Endothelial cell of umbilical vein (primary cell): ENCODE measurements around the gene SPRR2E. TPM values are rescaled to one million over a fixed set of nuclear protein-coding genes. Genes with fewer than 3 reads are reported as not detected.

Experiments
- BruUV-seq: library from RNA; stranded (reverse); fragments of 400-500 nt; replicated peaks from 2 replicates; lab custom pipeline; 2021; lab: Mats Ljungman, UMichigan
- CTCF ChIA-PET: fragments of 300-600, 350-600 bp; sonication (Branson Sonifier 250); formaldehyde crosslinking; loops from one replicate; lab custom pipeline; 2021; ENCODE audit warnings: antibody characterized with exemption, inconsistent platforms; lab: Charles Lee
- POLR2A ChIA-PET: fragments of 300-600, 350-600 bp; sonication (Branson Sonifier 250); formaldehyde crosslinking; loops from one replicate; lab custom pipeline; 2021; ENCODE audit warnings: antibody characterized with exemption, inconsistent platforms; lab: Charles Lee
- DNase-seq: peaks from one replicate; pipeline ENCODE4 v3.0.0-alpha.2; 2011; ENCODE audit warnings: low read depth, low spot score
- FAIRE-seq: peaks from 2 replicates; lab custom pipeline; 2011; peaks lifted over from hg19 to GRCh38; lab: Jason Lieb, UNC
- H2AFZ ChIP-seq: 2 replicates; pipeline ENCODE4 v1.6.0; 2012; ENCODE audit warnings: low read depth, low read length, control low read depth, inconsistent platforms
- H3K27ac ChIP-seq: 2 replicates; pipeline ENCODE4 v1.5.1; 2011; ENCODE audit warnings: low read depth, mild to moderate bottlenecking, control low read depth, low read length, moderate library complexity; ENCODE audit not compliant: insufficient read depth
- H3K27me3 ChIP-seq, 2 experiments: 2 replicates each; pipeline versions ENCODE4 v1.6.0 to v1.6.1; 2011; ENCODE audit warnings: low read length in 2 of 2, mixed read lengths in 1 of 2; ENCODE audit not compliant: control insufficient read depth in 2 of 2, insufficient read depth in 2 of 2
- H3K36me3 ChIP-seq, 2 experiments: 2 replicates in 1 of 2; 3 replicates in 1 of 2; pipeline ENCODE4 v1.5.1; 2011; ENCODE audit warnings: low read length in 2 of 2, mild to moderate bottlenecking in 1 of 2, moderate library complexity in 1 of 2; ENCODE audit not compliant: control insufficient read depth in 2 of 2, insufficient read depth in 2 of 2; ENCODE audit errors: extremely low read depth in 1 of 2
- H3K4me1 ChIP-seq: 3 replicates; pipeline ENCODE4 v1.5.1; 2011; ENCODE audit warnings: mild to moderate bottlenecking, low read length; ENCODE audit not compliant: control insufficient read depth, insufficient read depth; ENCODE audit errors: extremely low read depth
- H3K4me2 ChIP-seq: 2 replicates; pipeline ENCODE4 v1.6.1; 2011; ENCODE audit warnings: low read length, control low read depth, mixed read lengths; ENCODE audit not compliant: insufficient read depth
- H3K4me3 ChIP-seq, 3 experiments: fragments of 200-600 bp in 1 of 3; sonication (generic), shearing (Covaris generic) in 1 of 3; replicated peaks in 1 of 3; 2 replicates each; pipeline ENCODE4 v1.5.1; 2011 to 2016; ENCODE audit warnings: control low read depth in 3 of 3, low read length in 3 of 3, mild to moderate bottlenecking in 2 of 3, inconsistent platforms in 1 of 3, low read depth in 1 of 3, moderate library complexity in 1 of 3; ENCODE audit not compliant: insufficient read depth in 1 of 3
- H3K79me2 ChIP-seq: 2 replicates; pipeline ENCODE4 v1.6.0; 2012; ENCODE audit warnings: low read length, inconsistent platforms; ENCODE audit not compliant: control insufficient read depth, insufficient read depth
- H3K9ac ChIP-seq: replicated peaks from 2 replicates; pipeline ENCODE3; 2011; ENCODE audit warnings: low read length, control low read depth; ENCODE audit not compliant: insufficient read depth; ENCODE audit errors: extremely low read depth
- H3K9me1 ChIP-seq: replicated peaks from 3 replicates; pipeline ENCODE4 v1.6.0; 2011; ENCODE audit warnings: mild to moderate bottlenecking, low read length; ENCODE audit not compliant: control insufficient read depth, insufficient read depth; ENCODE audit errors: extremely low read depth
- H3K9me3 ChIP-seq: replicated peaks from 2 replicates; pipeline ENCODE4 v1.5.1; 2012; ENCODE audit warnings: low read length, inconsistent platforms; ENCODE audit not compliant: control insufficient read depth, insufficient read depth
- H4K20me1 ChIP-seq: replicated peaks from 2 replicates; pipeline ENCODE3; 2011; ENCODE audit warnings: mild to moderate bottlenecking, low read length; ENCODE audit not compliant: control insufficient read depth, insufficient read depth; ENCODE audit errors: extremely low read depth
- EZH2 ChIP-seq: IDR thresholded peaks from 2 replicates; pipeline ENCODE4 v1.6.1; 2012; ENCODE audit warnings: borderline replicate concordance, low read depth, mild to moderate bottlenecking, moderate library complexity, low read length, inconsistent platforms; ENCODE audit not compliant: severe bottlenecking
- FOS ChIP-seq: IDR thresholded peaks from 2 replicates; pipeline ENCODE4 v1.6.1; 2011; ENCODE audit warnings: mild to moderate bottlenecking, low read length, moderate library complexity, borderline replicate concordance; ENCODE audit not compliant: insufficient read depth
- GATA2 ChIP-seq: IDR thresholded peaks from 2 replicates; pipeline ENCODE4 v1.7.0; 2011; ENCODE audit warnings: low read depth, mild to moderate bottlenecking, moderate library complexity, mixed read lengths, low read length; ENCODE audit not compliant: insufficient read length, insufficient read depth
- JUN ChIP-seq: IDR thresholded peaks from 2 replicates; pipeline ENCODE4 v1.6.1; 2011; ENCODE audit warnings: borderline replicate concordance, low read depth; ENCODE audit not compliant: insufficient read length, insufficient read depth
- MYC ChIP-seq: IDR thresholded peaks from one replicate; pipeline ENCODE4 v1.6.1; 2011; ENCODE audit warnings: mild to moderate bottlenecking, low read depth, low read length
- POLR2A ChIP-seq: IDR thresholded peaks from 2 replicates; pipeline ENCODE4 v1.6.1; 2012; ENCODE audit warnings: low read depth, mild to moderate bottlenecking, control low read depth, low read length
- POLR2AphosphoS5 ChIP-seq: IDR thresholded peaks from 2 replicates; pipeline ENCODE4 v1.6.1; 2012; ENCODE audit warnings: low read depth, mild to moderate bottlenecking, control low read depth, low read length, moderate library complexity; ENCODE audit not compliant: insufficient read depth
- dilution Hi-C: fragments of 300-500 bp; cut with MboI; formaldehyde crosslinking; loops from one replicate; pipeline ENCODE4 v1.15.0; 2019; ENCODE audit warnings: low sequenced_read_pairs; ENCODE audit not compliant: extremely low pct_ligation_motif_present
- intact Hi-C: fragments of 100-400 bp; cut with micrococcal nuclease; formaldehyde crosslinking; loops from one replicate; pipeline ENCODE4 v1.10.0; 2022
- polyA plus RNA-seq, 4 experiments: library from polyadenylated mRNA; depleted of rRNA in 3 of 4; stranded (reverse) in 3 of 4; unstranded in 1 of 4; fragments of >200 nt; gene quantifications; 2 replicates each; pipeline versions ENCODE4 v1.2.1 to v1.2.3, GENCODE V29; 2011 to 2012; ENCODE audit warnings: missing spikeins in 1 of 4
- small RNA-seq: library from RNA; depleted of rRNA; stranded (forward); fragments of <200 nt; gene quantifications from one replicate; pipeline ENCODE3, GENCODE V24; 2012; ENCODE audit warnings: low replicate concordance, low read depth; ENCODE audit not compliant: insufficient read depth, insufficient read length
- total RNA-seq: library from RNA; stranded (reverse); gene quantifications from 2 replicates; pipeline ENCODE4 v1.2.3, GENCODE V29; 2021
- TF ChIP-seq, protein P1 (sequence below), 2 donors: IDR thresholded peaks; 1 replicate in 1 of 2; 2 replicates in 1 of 2; pipeline ENCODE4 v1.5.1; 2011; ENCODE audit warnings: low read length in 2 of 2, mild to moderate bottlenecking in 2 of 2, moderate library complexity in 2 of 2, control low read depth in 1 of 2, inconsistent platforms in 1 of 2, low read depth in 1 of 2; ENCODE audit not compliant: insufficient read depth in 1 of 2; ENCODE audit errors: extremely low read depth in 1 of 2
- TF ChIP-seq, protein P2 (sequence below): IDR thresholded peaks from 2 replicates; pipeline ENCODE4 v1.6.1; 2011; ENCODE audit not compliant: insufficient read depth, insufficient read length

SPRR2E gene
- total and polyA plus RNA-seq, 2 donors (not counting 3 experiments of a cell fraction or from before 2014, with no cell fraction given): not detected

DNA sequence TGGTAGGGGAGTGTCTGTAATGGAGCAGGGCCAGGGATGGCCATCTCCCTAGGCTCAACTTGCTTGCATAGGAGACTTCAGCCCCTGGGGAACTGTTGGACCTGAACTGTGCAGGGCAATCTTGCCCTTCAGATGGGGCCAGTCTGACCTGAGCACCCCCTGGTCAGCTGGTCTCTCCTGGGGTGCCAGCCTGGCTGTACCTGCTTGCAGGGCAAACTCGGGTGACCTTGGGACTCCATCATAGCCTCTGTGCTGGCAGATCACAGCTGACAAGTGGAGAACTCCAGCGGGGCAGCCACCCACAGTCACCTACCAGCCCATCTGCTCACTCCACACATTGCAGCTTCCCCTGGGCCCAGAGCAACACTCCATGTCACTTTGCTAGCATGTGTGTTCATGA lies 45.1 kb downstream of the SPRR2E start:
- Histone ChIP-seq H2AFZ (no peak overlapping the region), H3K27ac (no peak overlapping the region), H3K27me3 (no peaks in the 10 kb centered on the region), H3K4me3 (no peak overlapping the region), H3K9me1 (no peaks in the 10 kb centered on the region), H3K9ac (no peak overlapping the region), H3K36me3 (no peaks in the 10 kb centered on the region), H3K4me1 (no peaks in the 10 kb centered on the region), H3K79me2 (no peaks in the 10 kb centered on the region), H4K20me1 (no peaks in the 10 kb centered on the region), H3K4me2 (no peak overlapping the region), H3K9me3 (no peaks in the 10 kb centered on the region)
- BruUV-seq: no TSS peak
- TF ChIP-seq FOS: no peak
- TF ChIP-seq, protein P1, sequence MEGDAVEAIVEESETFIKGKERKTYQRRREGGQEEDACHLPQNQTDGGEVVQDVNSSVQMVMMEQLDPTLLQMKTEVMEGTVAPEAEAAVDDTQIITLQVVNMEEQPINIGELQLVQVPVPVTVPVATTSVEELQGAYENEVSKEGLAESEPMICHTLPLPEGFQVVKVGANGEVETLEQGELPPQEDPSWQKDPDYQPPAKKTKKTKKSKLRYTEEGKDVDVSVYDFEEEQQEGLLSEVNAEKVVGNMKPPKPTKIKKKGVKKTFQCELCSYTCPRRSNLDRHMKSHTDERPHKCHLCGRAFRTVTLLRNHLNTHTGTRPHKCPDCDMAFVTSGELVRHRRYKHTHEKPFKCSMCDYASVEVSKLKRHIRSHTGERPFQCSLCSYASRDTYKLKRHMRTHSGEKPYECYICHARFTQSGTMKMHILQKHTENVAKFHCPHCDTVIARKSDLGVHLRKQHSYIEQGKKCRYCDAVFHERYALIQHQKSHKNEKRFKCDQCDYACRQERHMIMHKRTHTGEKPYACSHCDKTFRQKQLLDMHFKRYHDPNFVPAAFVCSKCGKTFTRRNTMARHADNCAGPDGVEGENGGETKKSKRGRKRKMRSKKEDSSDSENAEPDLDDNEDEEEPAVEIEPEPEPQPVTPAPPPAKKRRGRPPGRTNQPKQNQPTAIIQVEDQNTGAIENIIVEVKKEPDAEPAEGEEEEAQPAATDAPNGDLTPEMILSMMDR (IDR thresholded peaks at IDR 0.05; ENCODE audit: extremely low read depth in 1 of 2, insufficient read depth in 1 of 2, low read depth in 1 of 2, low read length in 2 of 2): no peak
- no peak for TF ChIP-seq POLR2A
- TF ChIP-seq POLR2AphosphoS5: no peak
- no peak for TF ChIP-seq MYC
- no peak for TF ChIP-seq JUN
- TF ChIP-seq EZH2: no peak
- TF ChIP-seq, protein P2, sequence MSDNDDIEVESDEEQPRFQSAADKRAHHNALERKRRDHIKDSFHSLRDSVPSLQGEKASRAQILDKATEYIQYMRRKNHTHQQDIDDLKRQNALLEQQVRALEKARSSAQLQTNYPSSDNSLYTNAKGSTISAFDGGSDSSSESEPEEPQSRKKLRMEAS: no peak
- TF ChIP-seq GATA2: no peak
- ChIA-PET POLR2A (no interaction called here), CTCF (no interaction called here)
- FAIRE-seq (no peak), DNase-seq (no peak)
- dilution Hi-C loops (no loop called here), intact Hi-C loops (no loop called here)

Small RNAs within 50 kb of the gene (small RNA-seq; reads per million reads assigned to genes)
- not detected for gene SPRR2C

Other genes starting within 250 kb of the SPRR2E start
- gene LCE7A, start 234.5 kb downstream of the SPRR2E start, total RNA-seq: not detected in 2 replicates
- not detected in 2 replicates for gene LCE7A, start 234.5 kb downstream of the SPRR2E start, polyA plus RNA-seq
- gene SMCP, start 216.2 kb downstream of the SPRR2E start, total RNA-seq: not detected in 2 replicates
- gene SMCP, start 216.2 kb downstream of the SPRR2E start, polyA plus RNA-seq: not detected in 2 replicates
- not detected in 2 replicates for gene IVL, start 186.0 kb downstream of the SPRR2E start, total RNA-seq
- not detected in 2 replicates for gene IVL, start 186.0 kb downstream of the SPRR2E start, polyA plus RNA-seq
- not detected in 2 replicates for gene SPRR5, start 147.3 kb downstream of the SPRR2E start, total RNA-seq
- not detected in 2 replicates for gene SPRR5, start 147.3 kb downstream of the SPRR2E start, polyA plus RNA-seq
- not detected in 2 replicates for gene SPRR4, start 123.9 kb downstream of the SPRR2E start, total RNA-seq
- not detected in 2 replicates for gene SPRR4, start 123.9 kb downstream of the SPRR2E start, polyA plus RNA-seq
- gene SPRR1A, start 110.4 kb downstream of the SPRR2E start, total RNA-seq: not detected in 2 replicates
- gene SPRR1A, start 110.4 kb downstream of the SPRR2E start, polyA plus RNA-seq: not detected in 2 replicates
- gene SPRR3, start 92.8 kb downstream of the SPRR2E start, total RNA-seq: not detected in 2 replicates
- gene SPRR3, start 92.8 kb downstream of the SPRR2E start, polyA plus RNA-seq: not detected in 2 replicates
- gene SPRR1B, start 63.3 kb downstream of the SPRR2E start, total RNA-seq: not detected in 2 replicates
- not detected in 2 replicates for gene SPRR1B, start 63.3 kb downstream of the SPRR2E start, polyA plus RNA-seq
- gene SPRR2D, start 53.4 kb downstream of the SPRR2E start, total RNA-seq: not detected in 2 replicates
- not detected in 2 replicates for gene SPRR2D, start 53.4 kb downstream of the SPRR2E start, polyA plus RNA-seq
- gene SPRR2A, start 37.0 kb downstream of the SPRR2E start, total RNA-seq: not detected in 2 replicates
- not detected in 2 replicates for gene SPRR2A, start 37.0 kb downstream of the SPRR2E start, polyA plus RNA-seq
- gene SPRR2B, start 22.9 kb downstream of the SPRR2E start, total RNA-seq: not detected in 2 replicates
- not detected in 2 replicates for gene SPRR2B, start 22.9 kb downstream of the SPRR2E start, polyA plus RNA-seq
- not detected in 2 replicates for gene SPRR2F, start 19.0 kb upstream of the SPRR2E start, total RNA-seq
- not detected in 2 replicates for gene SPRR2F, start 19.0 kb upstream of the SPRR2E start, polyA plus RNA-seq
- gene SPRR2G, start 56.4 kb upstream of the SPRR2E start, total RNA-seq: not detected in 2 replicates
- gene SPRR2G, start 56.4 kb upstream of the SPRR2E start, polyA plus RNA-seq: not detected in 2 replicates
- not detected in 2 replicates for gene LELP1, start 108.9 kb upstream of the SPRR2E start, total RNA-seq
- not detected in 2 replicates for gene LELP1, start 108.9 kb upstream of the SPRR2E start, polyA plus RNA-seq
- gene PRR9, start 123.1 kb upstream of the SPRR2E start, total RNA-seq: not detected in 2 replicates
- gene PRR9, start 123.1 kb upstream of the SPRR2E start, polyA plus RNA-seq: not detected in 2 replicates
- gene LORICRIN, start 165.2 kb upstream of the SPRR2E start, total RNA-seq: not detected in 2 replicates
- gene LORICRIN, start 165.2 kb upstream of the SPRR2E start, polyA plus RNA-seq: not detected in 2 replicates
- not detected in 2 replicates for gene PGLYRP3, start 218.4 kb upstream of the SPRR2E start, total RNA-seq
- not detected in 2 replicates for gene PGLYRP3, start 218.4 kb upstream of the SPRR2E start, polyA plus RNA-seq